Right renal cortex interstitium (tissue), 3 donors: Measurements from ENCODE around the gene PRR20G. TPM values are rescaled to one million over a fixed set of nuclear protein-coding genes. Genes with fewer than 3 reads are reported as not detected.

Experiments used
- DNase-seq, 3 donors: peaks; one replicate each; pipeline ENCODE4 v3.0.0-alpha.2; 2013; ENCODE audit warnings: low read depth in 3 of 3, low spot score in 2 of 3
- polyA plus RNA-seq, 3 donors: library from polyadenylated mRNA; unstranded; fragments of 120-200 nt; gene quantifications; one replicate each; pipeline ENCODE4 v1.2.1, GENCODE V29; 2013; ENCODE audit not compliant: insufficient read length in 3 of 3

The PRR20G gene
- polyA plus RNA-seq, 3 donors: not detected

- no peak for DNase-seq
Measured at GRCh38 chr3:127237835-127238234, 50.0 kb downstream of the PRR20G start.

GRCh38 chr3:127235706-127236105 lies 52.1 kb downstream of the PRR20G start:
- DNase-seq: no peak

GRCh38 chr3:127234778-127235177 lies 53.1 kb downstream of the PRR20G start:
- no peak for DNase-seq

Other genes starting within 250 kb of the PRR20G start
- not detected for gene PRR23E, start 94.9 kb downstream of the PRR20G start, polyA plus RNA-seq